ENCODE results near the gene RUVBL2. TPM values are rescaled to one million over a fixed set of nuclear protein-coding genes. Genes with fewer than 3 reads are reported as not detected.

The RUVBL2 gene
- total RNA-seq, 1 experiment from 2014 or later = 170 TPM

- H3K27me3 ChIP-seq (ENCODE audit: control insufficient read depth, insufficient read depth, low read length) = no peaks in the 10 kb centered on the region
- peaks cover 2% of the 10 kb centered on the region for H3K36me3 ChIP-seq (ENCODE audit: control insufficient read depth, insufficient read depth, low read length)
- intact Hi-C loops (cut with micrococcal nuclease; ENCODE audit: unreplicated experiment) = no loop called here
- DNase-seq (ENCODE audit: low read depth, low spot score) = no peak
- peak; percentile 51; the same call in 1 of the 2 replicates for TF ChIP-seq POLR2AphosphoS5 (IDR thresholded peaks at IDR 0.05; ENCODE audit: low read depth, low read length)
- TF ChIP-seq, protein P1, sequence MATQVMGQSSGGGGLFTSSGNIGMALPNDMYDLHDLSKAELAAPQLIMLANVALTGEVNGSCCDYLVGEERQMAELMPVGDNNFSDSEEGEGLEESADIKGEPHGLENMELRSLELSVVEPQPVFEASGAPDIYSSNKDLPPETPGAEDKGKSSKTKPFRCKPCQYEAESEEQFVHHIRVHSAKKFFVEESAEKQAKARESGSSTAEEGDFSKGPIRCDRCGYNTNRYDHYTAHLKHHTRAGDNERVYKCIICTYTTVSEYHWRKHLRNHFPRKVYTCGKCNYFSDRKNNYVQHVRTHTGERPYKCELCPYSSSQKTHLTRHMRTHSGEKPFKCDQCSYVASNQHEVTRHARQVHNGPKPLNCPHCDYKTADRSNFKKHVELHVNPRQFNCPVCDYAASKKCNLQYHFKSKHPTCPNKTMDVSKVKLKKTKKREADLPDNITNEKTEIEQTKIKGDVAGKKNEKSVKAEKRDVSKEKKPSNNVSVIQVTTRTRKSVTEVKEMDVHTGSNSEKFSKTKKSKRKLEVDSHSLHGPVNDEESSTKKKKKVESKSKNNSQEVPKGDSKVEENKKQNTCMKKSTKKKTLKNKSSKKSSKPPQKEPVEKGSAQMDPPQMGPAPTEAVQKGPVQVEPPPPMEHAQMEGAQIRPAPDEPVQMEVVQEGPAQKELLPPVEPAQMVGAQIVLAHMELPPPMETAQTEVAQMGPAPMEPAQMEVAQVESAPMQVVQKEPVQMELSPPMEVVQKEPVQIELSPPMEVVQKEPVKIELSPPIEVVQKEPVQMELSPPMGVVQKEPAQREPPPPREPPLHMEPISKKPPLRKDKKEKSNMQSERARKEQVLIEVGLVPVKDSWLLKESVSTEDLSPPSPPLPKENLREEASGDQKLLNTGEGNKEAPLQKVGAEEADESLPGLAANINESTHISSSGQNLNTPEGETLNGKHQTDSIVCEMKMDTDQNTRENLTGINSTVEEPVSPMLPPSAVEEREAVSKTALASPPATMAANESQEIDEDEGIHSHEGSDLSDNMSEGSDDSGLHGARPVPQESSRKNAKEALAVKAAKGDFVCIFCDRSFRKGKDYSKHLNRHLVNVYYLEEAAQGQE (IDR thresholded peaks at IDR 0.05; ENCODE audit: insufficient read depth in 1 of 2, low read depth in 2 of 2, low read length in 1 of 2) = no peak
- ChIA-PET CTCF (interaction anchor here (0.8 kb wide), 1 partner anchor 8 kb away, joined by 3 read pairs; no protein-coding TSS in a partner anchor), POLR2A (interaction anchor here (0.6 kb wide), 2 partner anchors 10 to 222 kb away, joined by 9 to 12 read pairs; no protein-coding TSS in a partner anchor)
- peak; percentile 62 for ATAC-seq
- in situ Hi-C loops (cut with HindIII; ENCODE audit: low pct_unique_long_range_greater_than_20kb, low sequenced_read_pairs) = no loop called here
- no peak overlapping the region for H3K4me3 ChIP-seq (ENCODE audit: low read depth in 2 of 2, low read length in 2 of 2)
- peaks cover 35% of the 10 kb centered on the region for H3K4me1 ChIP-seq (ENCODE audit: control insufficient read depth, insufficient read depth, low read length)
- BruUV-seq (replicated peaks) = no TSS peak
- H3K27ac ChIP-seq (ENCODE audit: low read length) = peak overlapping the region; percentile 88
- no peaks in the 10 kb centered on the region for H3K9me3 ChIP-seq (ENCODE audit: control insufficient read depth, insufficient read depth, low read depth, low read length)
Measured at GRCh38 chr19:48962029-48962848, 31.4 kb upstream of the RUVBL2 start.

DNA sequence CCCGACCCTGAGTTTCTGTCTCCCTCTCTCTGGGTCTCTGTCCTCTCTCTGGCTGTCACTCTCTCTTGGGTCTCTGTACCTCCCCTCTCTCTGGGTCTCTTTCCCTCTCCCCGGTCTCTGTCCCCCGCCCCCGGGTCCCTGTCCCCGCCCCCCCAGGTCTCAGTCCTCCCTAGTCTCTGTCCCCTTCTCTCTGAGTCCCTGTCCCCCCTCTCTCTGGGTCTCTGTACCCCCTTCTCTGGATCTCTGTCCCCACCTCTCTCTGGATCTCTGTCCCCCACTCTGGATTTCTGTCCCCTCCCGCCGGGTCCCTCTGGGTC lies 30.9 kb upstream of the RUVBL2 start:
- CTCF ChIA-PET = no interaction called here
- peak overlapping the region; percentile 88 for H3K27ac ChIP-seq (ENCODE audit: low read length)
- in situ Hi-C loops (cut with HindIII; ENCODE audit: low pct_unique_long_range_greater_than_20kb, low sequenced_read_pairs) = no loop called here

More for the DNA sequence above, 30.9 kb upstream of the RUVBL2 start:
- DNase-seq (ENCODE audit: low read depth, low spot score) (no peak), ATAC-seq (no peak)
- POLR2A ChIA-PET = no interaction called here
- Histone ChIP-seq H3K4me3 (ENCODE audit: low read depth in 2 of 2, low read length in 2 of 2) (no peak overlapping the region), H3K27me3 (ENCODE audit: control insufficient read depth, insufficient read depth, low read length) (no peaks in the 10 kb centered on the region), H3K36me3 (ENCODE audit: control insufficient read depth, insufficient read depth, low read length) (peaks cover 2% of the 10 kb centered on the region), H3K9me3 (ENCODE audit: control insufficient read depth, insufficient read depth, low read depth, low read length) (no peaks in the 10 kb centered on the region), H3K4me1 (ENCODE audit: control insufficient read depth, insufficient read depth, low read length) (peaks cover 38% of the 10 kb centered on the region)
- TF ChIP-seq POLR2AphosphoS5 (IDR thresholded peaks at IDR 0.05; ENCODE audit: low read depth, low read length) = no peak
- TF ChIP-seq, protein P1 (IDR thresholded peaks at IDR 0.05; ENCODE audit: insufficient read depth in 1 of 2, low read depth in 2 of 2, low read length in 1 of 2) = no peak
- TF ChIP-seq SIN3A (IDR thresholded peaks at IDR 0.05; ENCODE audit: borderline replicate concordance, insufficient read depth, low read depth, low read length) = no peak
- no peak for TF ChIP-seq TCF7L2 (IDR thresholded peaks at IDR 0.05; ENCODE audit: low read depth, low read length)
- TF ChIP-seq, protein P2, sequence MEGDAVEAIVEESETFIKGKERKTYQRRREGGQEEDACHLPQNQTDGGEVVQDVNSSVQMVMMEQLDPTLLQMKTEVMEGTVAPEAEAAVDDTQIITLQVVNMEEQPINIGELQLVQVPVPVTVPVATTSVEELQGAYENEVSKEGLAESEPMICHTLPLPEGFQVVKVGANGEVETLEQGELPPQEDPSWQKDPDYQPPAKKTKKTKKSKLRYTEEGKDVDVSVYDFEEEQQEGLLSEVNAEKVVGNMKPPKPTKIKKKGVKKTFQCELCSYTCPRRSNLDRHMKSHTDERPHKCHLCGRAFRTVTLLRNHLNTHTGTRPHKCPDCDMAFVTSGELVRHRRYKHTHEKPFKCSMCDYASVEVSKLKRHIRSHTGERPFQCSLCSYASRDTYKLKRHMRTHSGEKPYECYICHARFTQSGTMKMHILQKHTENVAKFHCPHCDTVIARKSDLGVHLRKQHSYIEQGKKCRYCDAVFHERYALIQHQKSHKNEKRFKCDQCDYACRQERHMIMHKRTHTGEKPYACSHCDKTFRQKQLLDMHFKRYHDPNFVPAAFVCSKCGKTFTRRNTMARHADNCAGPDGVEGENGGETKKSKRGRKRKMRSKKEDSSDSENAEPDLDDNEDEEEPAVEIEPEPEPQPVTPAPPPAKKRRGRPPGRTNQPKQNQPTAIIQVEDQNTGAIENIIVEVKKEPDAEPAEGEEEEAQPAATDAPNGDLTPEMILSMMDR (IDR thresholded peaks at IDR 0.05) = no peak
- intact Hi-C loops (cut with micrococcal nuclease; ENCODE audit: unreplicated experiment) = no loop called here
- BruUV-seq (replicated peaks) = no TSS peak
